K562 (cell line): Measurements from ENCODE around the gene PPT2. TPM values are rescaled to one million over a fixed set of nuclear protein-coding genes. Genes with fewer than 3 reads are reported as not detected.

Experiments
- ATAC-seq: fragments of 200-7000 bp; cut with Tn5 transposase; 3 replicates; pipeline ENCODE4 v1.9.1; 2020; ENCODE audit warnings: moderate library complexity
- BruUV-seq: library from RNA; stranded (reverse); fragments of 400-500 nt; replicated peaks from 2 replicates; lab custom pipeline; 2021; lab: Mats Ljungman, UMichigan
- CTCF ChIA-PET: fragments of 300-600 bp; formaldehyde crosslinking; extraction: SDS; loops from one replicate; lab custom pipeline; 2021; ENCODE audit warnings: low intra/inter-chr PET ratio; lab: Yijun Ruan, JAX
- POLR2A ChIA-PET: fragments of 300-600, 350-650 bp; sonication (Branson Sonifier 250); formaldehyde crosslinking; extraction: SDS; loops from one replicate; lab custom pipeline; 2021; ENCODE audit warnings: antibody characterized with exemption, inconsistent platforms; lab: Yijun Ruan, JAX
- DNase-seq, 4 experiments: peaks; one replicate each; pipeline versions ENCODE4 v3.0.0 to v3.0.0-alpha.2; 2011 to 2018; ENCODE audit warnings: low spot score in 3 of 4, mixed read lengths in 3 of 4; ENCODE audit errors: extremely low read depth in 1 of 4
- FAIRE-seq: peaks from 2 replicates; lab custom pipeline; 2011; peaks lifted over from hg19 to GRCh38; lab: Jason Lieb, UNC
- H2AFZ ChIP-seq: 2 replicates; pipeline ENCODE4 v1.6.0; 2011; ENCODE audit warnings: low read depth, low read length, control low read depth, inconsistent platforms
- H3K27ac ChIP-seq: fragments of 200-600 bp; 3 replicates; pipeline ENCODE4 v1.8.0; 2011; ENCODE audit warnings: low read depth, mild to moderate bottlenecking, control low read depth, inconsistent platforms, low read length, moderate library complexity, mixed read lengths; ENCODE audit errors: extremely low read depth
- H3K27me3 ChIP-seq, 2 experiments: fragments of 300-600 bp in 1 of 2; 2 replicates in 1 of 2; 3 replicates in 1 of 2; pipeline versions ENCODE4 v1.6.0 to v1.8.0; 2011; ENCODE audit warnings: inconsistent platforms in 2 of 2, low read length in 2 of 2, mild to moderate bottlenecking in 1 of 2, mixed read lengths in 1 of 2, moderate library complexity in 1 of 2; ENCODE audit not compliant: control insufficient read depth in 2 of 2, insufficient read depth in 2 of 2
- H3K36me3 ChIP-seq: fragments of 300-600 bp; 3 replicates; pipeline ENCODE4 v1.8.0; 2011; ENCODE audit warnings: mild to moderate bottlenecking, low read length, inconsistent platforms; ENCODE audit not compliant: control insufficient read depth, insufficient read depth
- H3K4me1 ChIP-seq, 2 experiments: fragments of 200-600 bp in 1 of 2; replicated peaks in 1 of 2; 2 replicates in 1 of 2; 3 replicates in 1 of 2; pipeline versions ENCODE4 v1.5.1 to v1.8.0; 2011; ENCODE audit warnings: inconsistent platforms in 2 of 2, low read length in 2 of 2, mild to moderate bottlenecking in 1 of 2, mixed read lengths in 1 of 2, moderate library complexity in 1 of 2; ENCODE audit not compliant: control insufficient read depth in 2 of 2, insufficient read depth in 2 of 2
- H3K4me2 ChIP-seq: 2 replicates; pipeline ENCODE4 v1.6.1; 2011; ENCODE audit warnings: low read length, control low read depth, inconsistent platforms, mixed read lengths; ENCODE audit not compliant: insufficient read depth
- H3K4me3 ChIP-seq: fragments of 200-600 bp; sonication (generic), shearing (Covaris generic); 2 replicates; pipeline ENCODE4 v1.5.1; 2016; ENCODE audit warnings: control low read depth, inconsistent platforms
- H3K79me2 ChIP-seq: fragments of 200-600 bp; 3 replicates; pipeline ENCODE4 v1.8.0; 2011; ENCODE audit warnings: low read length, inconsistent platforms; ENCODE audit not compliant: control insufficient read depth, insufficient read depth
- H3K9ac ChIP-seq, 2 experiments: 2 replicates each; pipeline versions ENCODE4 v1.6.0 to v1.6.1; 2011; ENCODE audit warnings: low read depth in 2 of 2, low read length in 2 of 2, control low read depth in 1 of 2, inconsistent platforms in 1 of 2, mild to moderate bottlenecking in 1 of 2, mixed read lengths in 1 of 2; ENCODE audit not compliant: insufficient read depth in 1 of 2
- H3K9me1 ChIP-seq: one replicate; pipeline ENCODE4 v1.6.0; 2011; ENCODE audit warnings: inconsistent platforms, mild to moderate bottlenecking, low read length, moderate library complexity; ENCODE audit not compliant: control insufficient read depth, insufficient read depth
- H3K9me3 ChIP-seq: replicated peaks from 2 replicates; pipeline ENCODE4 v1.5.1; 2011; ENCODE audit warnings: low read depth, low read length, inconsistent platforms; ENCODE audit not compliant: control insufficient read depth, insufficient read depth
- H4K20me1 ChIP-seq: replicated peaks from 2 replicates; pipeline ENCODE4 v1.6.1; 2011; ENCODE audit warnings: low read length, inconsistent platforms, mixed read lengths; ENCODE audit not compliant: control insufficient read depth, insufficient read depth
- ETV1 ChIP-seq: fragments of 450-650 bp; conservative IDR thresholded peaks from 2 replicates; pipeline ENCODE4 v1.6.1; 2016; ENCODE audit warnings: missing genetic modification characterization, control low read depth, low read depth, missing compliant biosample characterization
- KDM1A ChIP-seq, 2 experiments: fragments of 450-650 bp; IDR thresholded peaks; 2 replicates each; pipeline ENCODE4 v1.6.1; 2016; ENCODE audit warnings: mild to moderate bottlenecking in 2 of 2
- PATZ1 ChIP-seq: fragments of 250-450 bp; sonication (Bioruptor Pico); IDR thresholded peaks from 2 replicates; pipeline ENCODE4 v1.5.0; 2020; ENCODE audit warnings: mild to moderate bottlenecking, borderline replicate concordance
- SOX6 ChIP-seq: fragments of 450-650 bp; IDR thresholded peaks from 2 replicates; pipeline ENCODE4 v1.6.1; 2014; ENCODE audit warnings: mild to moderate bottlenecking
- ZNF740 ChIP-seq, 3 experiments: fragments of 200-800 bp in 1 of 3; sonication (Bioruptor generic) in 1 of 3; sonication (generic) in 1 of 3; formaldehyde crosslinking in 1 of 3; IDR thresholded peaks; 2 replicates each; pipeline versions ENCODE4 v1.6.1 to v1.8.0; 2016 to 2022; ENCODE audit warnings: mild to moderate bottlenecking in 2 of 3, missing compliant biosample characterization in 2 of 3, missing genetic modification characterization in 2 of 3, missing genetic modification reagents in 1 of 3
- WGBS: fragments of 100-300 bp; shearing (Covaris generic); methylation state at CpG from one replicate; pipeline ENCODE4 v1.1.6; 2016; ENCODE audit warnings: low coverage, mixed read lengths; ENCODE audit not compliant: insufficient coverage; ENCODE audit errors: missing lambda C conversion rate; 5-methylcytosine and 5-hydroxymethylcytosine counted together
- in situ Hi-C: fragments of 300-500 bp; cut with MboI; formaldehyde crosslinking; loops from 4 replicates; pipeline ENCODE4 v1.15.0; 2018; ENCODE audit warnings: inconsistent platforms, mixed read lengths
- intact Hi-C: fragments of 100-400 bp; cut with micrococcal nuclease; formaldehyde crosslinking; loops from 2 replicates; pipeline ENCODE4 v1.14.2; 2022
- polyA plus RNA-seq, 8 experiments: library from polyadenylated mRNA; depleted of rRNA in 4 of 8; stranded (reverse) in 5 of 8; unstranded in 3 of 8; fragments of >200 nt; fragmentation: Nextera tagmentation in 2 of 8; fragmentation: Illumina TruSeq in 1 of 8; extraction: Ambion mirVana in 2 of 8; extraction: Trizol in 1 of 8; gene quantifications; 2 replicates each; pipeline versions ENCODE4 v1.2.1 to v1.2.3, GENCODE V29; 2011 to 2014; ENCODE audit warnings: inconsistent platforms in 1 of 8, missing spikeins in 1 of 8
- total RNA-seq, 7 experiments: library from RNA; depleted of rRNA in 6 of 7; stranded (reverse); fragments of >200 nt in 6 of 7; fragmentation: Illumina TruSeq in 2 of 7; extraction: Trizol in 2 of 7; gene quantifications; 2 replicates each; pipeline versions ENCODE4 v1.2.1 to v1.2.3, GENCODE V29; 2011 to 2021; ENCODE audit warnings: low replicate concordance in 1 of 7
- TF ChIP-seq, protein P1 (sequence below), 3 experiments: IDR thresholded peaks in 2 of 3; conservative IDR thresholded peaks in 1 of 3; 2 replicates each; pipeline ENCODE4 v1.5.1; 2011 to 2012; ENCODE audit warnings: low read length in 3 of 3, mild to moderate bottlenecking in 3 of 3, control low read depth in 2 of 3, improper control_type of control experiment in 1 of 3, inconsistent platforms in 1 of 3, low read depth in 1 of 3, mixed read lengths in 1 of 3, moderate library complexity in 1 of 3; ENCODE audit not compliant: insufficient read depth in 2 of 3
- TF ChIP-seq, protein P2 (sequence below): sonication (generic); formaldehyde crosslinking; IDR thresholded peaks from 2 replicates; pipeline ENCODE4 v1.8.0; 2023; ENCODE audit warnings: missing genetic modification reagents, mild to moderate bottlenecking, borderline replicate concordance

PPT2 gene
- total and polyA plus RNA-seq, 9 of the 15 experiments (the other 6 are each of a cell fraction or from before 2014, with no cell fraction given), result 27.4 to 98.8 (median 69.9) TPM

- Histone ChIP-seq H3K36me3 (no peaks in the 10 kb centered on the region), H3K4me3 (peak overlapping the region; percentile 63), H3K79me2 (peaks cover 18% of the 10 kb centered on the region), H4K20me1 (no peaks in the 10 kb centered on the region), H3K27me3 (no peaks in the 10 kb centered on the region; a peak in 1 of 5 replicates), H3K9me3 (no peaks in the 10 kb centered on the region), H3K27ac (peak overlapping the region; percentile 97), H3K4me2 (peak overlapping the region; percentile 95), H2AFZ (peak overlapping the region; percentile 84), H3K4me1 (peaks cover 47 to 51% of the 10 kb centered on the region in 2 experiments), H3K9me1 (no peaks in the 10 kb centered on the region), H3K9ac (peak overlapping the region; percentile 97)
- no peak for ATAC-seq
- CTCF ChIA-PET, result interaction anchor here (0.8 to 0.9 kb wide), 2 partner anchors 78 to 80 kb away, joined by 3 to 5 read pairs; no protein-coding TSS in a partner anchor
- DNase-seq, result peak in 3 of 4 experiments; percentile 40 to 66 (median 53)
- no TSS peak for BruUV-seq
- peak; percentile 77 for FAIRE-seq
- intact Hi-C loops (loop anchor here (5.0 to 10.0 kb wide), 2 partner anchors 292 to 775 kb away; partner anchors contain the start of gene ZBTB12), in situ Hi-C loops (no loop called here)
- WGBS, result 33% methylated on average over 27 of the region's 28 CpGs
- POLR2A ChIA-PET, result interaction anchor here (0.6 to 1.0 kb wide), 5 partner anchors 9 to 151 kb away, joined by 3 read pairs; no protein-coding TSS in a partner anchor
- TF ChIP-seq SOX6 (no peak), KDM1A (IDR thresholded peaks at IDR 0.05) (peak; percentile 2 to 55; a peak in 2 of 4 replicates), PATZ1 (CRISPR knock-in tag) (no peak), ZNF740 (CRISPR knock-in tag; IDR thresholded peaks at IDR 0.05) (peak; percentile 98), ZNF740 (tag; IDR thresholded peaks at IDR 0.05) (0 out of 4 replicates have a peak, but pooled peaks of 1 of the 2 experiments have one; percentile 64), ETV1 (tag) (no peak)
- TF ChIP-seq, protein P1, sequence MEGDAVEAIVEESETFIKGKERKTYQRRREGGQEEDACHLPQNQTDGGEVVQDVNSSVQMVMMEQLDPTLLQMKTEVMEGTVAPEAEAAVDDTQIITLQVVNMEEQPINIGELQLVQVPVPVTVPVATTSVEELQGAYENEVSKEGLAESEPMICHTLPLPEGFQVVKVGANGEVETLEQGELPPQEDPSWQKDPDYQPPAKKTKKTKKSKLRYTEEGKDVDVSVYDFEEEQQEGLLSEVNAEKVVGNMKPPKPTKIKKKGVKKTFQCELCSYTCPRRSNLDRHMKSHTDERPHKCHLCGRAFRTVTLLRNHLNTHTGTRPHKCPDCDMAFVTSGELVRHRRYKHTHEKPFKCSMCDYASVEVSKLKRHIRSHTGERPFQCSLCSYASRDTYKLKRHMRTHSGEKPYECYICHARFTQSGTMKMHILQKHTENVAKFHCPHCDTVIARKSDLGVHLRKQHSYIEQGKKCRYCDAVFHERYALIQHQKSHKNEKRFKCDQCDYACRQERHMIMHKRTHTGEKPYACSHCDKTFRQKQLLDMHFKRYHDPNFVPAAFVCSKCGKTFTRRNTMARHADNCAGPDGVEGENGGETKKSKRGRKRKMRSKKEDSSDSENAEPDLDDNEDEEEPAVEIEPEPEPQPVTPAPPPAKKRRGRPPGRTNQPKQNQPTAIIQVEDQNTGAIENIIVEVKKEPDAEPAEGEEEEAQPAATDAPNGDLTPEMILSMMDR (IDR thresholded peaks at IDR 0.05 in 2 of 3, conservative IDR thresholded peaks at IDR 0.05 in 1 of 3; ENCODE audit: insufficient read depth in 2 of 3, low read depth in 1 of 3, low read length in 3 of 3), result peak in 2 of 3 experiments; percentile 23 to 44; a peak in 3 of 6 replicates
- TF ChIP-seq, protein P2, sequence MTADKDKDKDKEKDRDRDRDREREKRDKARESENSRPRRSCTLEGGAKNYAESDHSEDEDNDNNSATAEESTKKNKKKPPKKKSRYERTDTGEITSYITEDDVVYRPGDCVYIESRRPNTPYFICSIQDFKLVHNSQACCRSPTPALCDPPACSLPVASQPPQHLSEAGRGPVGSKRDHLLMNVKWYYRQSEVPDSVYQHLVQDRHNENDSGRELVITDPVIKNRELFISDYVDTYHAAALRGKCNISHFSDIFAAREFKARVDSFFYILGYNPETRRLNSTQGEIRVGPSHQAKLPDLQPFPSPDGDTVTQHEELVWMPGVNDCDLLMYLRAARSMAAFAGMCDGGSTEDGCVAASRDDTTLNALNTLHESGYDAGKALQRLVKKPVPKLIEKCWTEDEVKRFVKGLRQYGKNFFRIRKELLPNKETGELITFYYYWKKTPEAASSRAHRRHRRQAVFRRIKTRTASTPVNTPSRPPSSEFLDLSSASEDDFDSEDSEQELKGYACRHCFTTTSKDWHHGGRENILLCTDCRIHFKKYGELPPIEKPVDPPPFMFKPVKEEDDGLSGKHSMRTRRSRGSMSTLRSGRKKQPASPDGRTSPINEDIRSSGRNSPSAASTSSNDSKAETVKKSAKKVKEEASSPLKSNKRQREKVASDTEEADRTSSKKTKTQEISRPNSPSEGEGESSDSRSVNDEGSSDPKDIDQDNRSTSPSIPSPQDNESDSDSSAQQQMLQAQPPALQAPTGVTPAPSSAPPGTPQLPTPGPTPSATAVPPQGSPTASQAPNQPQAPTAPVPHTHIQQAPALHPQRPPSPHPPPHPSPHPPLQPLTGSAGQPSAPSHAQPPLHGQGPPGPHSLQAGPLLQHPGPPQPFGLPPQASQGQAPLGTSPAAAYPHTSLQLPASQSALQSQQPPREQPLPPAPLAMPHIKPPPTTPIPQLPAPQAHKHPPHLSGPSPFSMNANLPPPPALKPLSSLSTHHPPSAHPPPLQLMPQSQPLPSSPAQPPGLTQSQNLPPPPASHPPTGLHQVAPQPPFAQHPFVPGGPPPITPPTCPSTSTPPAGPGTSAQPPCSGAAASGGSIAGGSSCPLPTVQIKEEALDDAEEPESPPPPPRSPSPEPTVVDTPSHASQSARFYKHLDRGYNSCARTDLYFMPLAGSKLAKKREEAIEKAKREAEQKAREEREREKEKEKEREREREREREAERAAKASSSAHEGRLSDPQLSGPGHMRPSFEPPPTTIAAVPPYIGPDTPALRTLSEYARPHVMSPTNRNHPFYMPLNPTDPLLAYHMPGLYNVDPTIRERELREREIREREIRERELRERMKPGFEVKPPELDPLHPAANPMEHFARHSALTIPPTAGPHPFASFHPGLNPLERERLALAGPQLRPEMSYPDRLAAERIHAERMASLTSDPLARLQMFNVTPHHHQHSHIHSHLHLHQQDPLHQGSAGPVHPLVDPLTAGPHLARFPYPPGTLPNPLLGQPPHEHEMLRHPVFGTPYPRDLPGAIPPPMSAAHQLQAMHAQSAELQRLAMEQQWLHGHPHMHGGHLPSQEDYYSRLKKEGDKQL (CRISPR knock-in tag), result 0 out of 2 replicates have a peak, but pooled peaks have one; percentile 76
These were observed 43.0 kb downstream of the PPT2 start for GRCh38 chr6:32196682-32197616.
